Measurements from ENCODE around the gene SERF2. TPM values are rescaled to one million over a fixed set of nuclear protein-coding genes. Genes with fewer than 3 reads are reported as not detected.

Gene SERF2
- total RNA-seq, 4 donors from 2014 or later = 518 to 789 (median 702) TPM

DNA sequence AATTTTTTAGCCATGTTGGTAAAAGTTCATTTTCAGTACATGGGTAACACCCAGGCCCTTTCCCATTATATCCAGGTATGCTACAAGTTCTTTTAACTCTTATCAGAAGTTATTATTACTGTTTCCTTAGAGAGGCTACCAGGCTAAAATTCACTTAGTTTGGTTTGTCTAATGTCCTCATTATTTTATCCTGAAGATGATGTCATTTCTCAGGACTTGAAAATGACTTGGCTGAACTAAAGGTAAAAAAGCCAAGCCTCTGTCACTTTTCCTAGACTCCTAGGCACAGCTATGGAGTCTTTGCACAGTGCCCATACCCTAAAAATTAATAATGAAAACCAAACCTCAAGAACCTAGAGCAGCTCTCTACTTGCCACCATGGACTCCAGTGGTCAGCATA lies 19.5 kb upstream of the SERF2 start:
- Histone ChIP-seq H3K27ac (no peak overlapping the region), H3K9me3 (no peaks in the 10 kb centered on the region), H3K4me3 (no peak overlapping the region), H3K27me3 (no peaks in the 10 kb centered on the region), H3K36me3 (peaks cover 7 to 68% of the 10 kb centered on the region in 2 donors), H3K4me1 (peaks cover 0 to 21% (median 0%) of the 10 kb centered on the region in 3 donors)
- ATAC-seq = no peak
- no peak for TF ChIP-seq EP300 (IDR thresholded peaks at IDR 0.05)
- TF ChIP-seq POLR2A (IDR thresholded peaks at IDR 0.05) = no peak

DNA sequence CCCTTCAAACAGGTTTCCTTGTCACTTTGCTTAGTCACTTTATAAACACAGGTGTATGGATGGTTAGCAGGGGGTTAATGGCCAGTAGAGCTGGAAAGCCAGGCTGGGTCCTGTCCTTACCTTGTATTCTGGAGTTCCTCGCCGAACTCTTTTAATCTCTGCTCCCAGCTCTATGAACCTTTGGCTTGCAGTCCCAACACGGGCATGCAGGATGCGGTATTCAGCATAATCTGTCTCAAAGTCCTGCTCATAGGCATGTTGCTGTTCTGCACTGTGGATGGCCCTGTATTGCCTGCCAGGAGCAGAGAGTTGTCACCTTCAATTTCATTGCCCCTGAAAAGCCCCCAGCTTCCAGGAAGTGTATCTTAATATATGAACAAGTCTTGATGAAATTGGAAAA lies 18.1 kb upstream of the SERF2 start:
- H3K36me3 ChIP-seq = peaks cover 7 to 53% of the 10 kb centered on the region in 2 donors
- ATAC-seq = no peak
- no peaks in the 10 kb centered on the region for H3K27me3 ChIP-seq
- peak overlapping the region in 1 of 4 donors; percentile 93 for H3K27ac ChIP-seq
- TF ChIP-seq EP300 (IDR thresholded peaks at IDR 0.05) (no peak), POLR2AphosphoS5 (IDR thresholded peaks at IDR 0.05) (no peak)
- TF ChIP-seq, protein P1, sequence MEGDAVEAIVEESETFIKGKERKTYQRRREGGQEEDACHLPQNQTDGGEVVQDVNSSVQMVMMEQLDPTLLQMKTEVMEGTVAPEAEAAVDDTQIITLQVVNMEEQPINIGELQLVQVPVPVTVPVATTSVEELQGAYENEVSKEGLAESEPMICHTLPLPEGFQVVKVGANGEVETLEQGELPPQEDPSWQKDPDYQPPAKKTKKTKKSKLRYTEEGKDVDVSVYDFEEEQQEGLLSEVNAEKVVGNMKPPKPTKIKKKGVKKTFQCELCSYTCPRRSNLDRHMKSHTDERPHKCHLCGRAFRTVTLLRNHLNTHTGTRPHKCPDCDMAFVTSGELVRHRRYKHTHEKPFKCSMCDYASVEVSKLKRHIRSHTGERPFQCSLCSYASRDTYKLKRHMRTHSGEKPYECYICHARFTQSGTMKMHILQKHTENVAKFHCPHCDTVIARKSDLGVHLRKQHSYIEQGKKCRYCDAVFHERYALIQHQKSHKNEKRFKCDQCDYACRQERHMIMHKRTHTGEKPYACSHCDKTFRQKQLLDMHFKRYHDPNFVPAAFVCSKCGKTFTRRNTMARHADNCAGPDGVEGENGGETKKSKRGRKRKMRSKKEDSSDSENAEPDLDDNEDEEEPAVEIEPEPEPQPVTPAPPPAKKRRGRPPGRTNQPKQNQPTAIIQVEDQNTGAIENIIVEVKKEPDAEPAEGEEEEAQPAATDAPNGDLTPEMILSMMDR (IDR thresholded peaks at IDR 0.05) = no peak
- peaks cover 0 to 27% (median 4%) of the 10 kb centered on the region in 3 donors for H3K4me1 ChIP-seq
- no peaks in the 10 kb centered on the region for H3K9me3 ChIP-seq
- WGBS, 2 donors (ENCODE audit: low coverage in 1 of 2) = 72 to 74% methylated on average over 4 of the region's 4 CpGs
- no peak overlapping the region for H3K4me3 ChIP-seq

DNA sequence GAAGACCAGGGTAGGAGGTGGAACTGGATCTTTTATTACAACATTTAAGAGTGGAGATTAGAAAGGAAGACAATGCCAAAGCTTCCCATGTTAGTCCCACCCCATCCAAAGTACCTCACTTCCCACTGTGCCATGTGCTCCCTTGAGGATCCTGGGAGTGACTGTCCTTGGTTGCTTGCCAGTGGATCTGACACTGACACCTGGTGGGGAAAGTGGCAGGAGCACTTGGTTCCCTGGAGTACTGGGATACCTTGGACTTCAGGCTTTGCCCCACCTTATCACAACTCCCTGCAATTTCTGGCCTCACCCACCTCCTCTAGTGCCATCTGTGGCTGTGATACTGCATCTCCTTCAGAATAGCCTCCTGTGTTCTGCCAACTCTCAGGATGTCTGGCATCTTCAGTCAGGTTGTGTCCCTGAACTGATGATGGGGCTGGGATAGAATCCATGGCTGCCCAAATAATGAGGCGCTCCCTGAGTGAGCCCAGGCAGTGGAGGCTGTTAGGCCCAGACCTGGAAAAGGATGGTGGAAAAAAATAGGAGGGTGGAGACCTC lies 16.6 kb upstream of the SERF2 start:
- TF ChIP-seq, protein P1 (IDR thresholded peaks at IDR 0.05) = peak in 2 of 4 experiments; percentile 31 to 34
- TF ChIP-seq POLR2A (IDR thresholded peaks at IDR 0.05) = no peak
- no peak overlapping the region for H3K4me3 ChIP-seq

DNA sequence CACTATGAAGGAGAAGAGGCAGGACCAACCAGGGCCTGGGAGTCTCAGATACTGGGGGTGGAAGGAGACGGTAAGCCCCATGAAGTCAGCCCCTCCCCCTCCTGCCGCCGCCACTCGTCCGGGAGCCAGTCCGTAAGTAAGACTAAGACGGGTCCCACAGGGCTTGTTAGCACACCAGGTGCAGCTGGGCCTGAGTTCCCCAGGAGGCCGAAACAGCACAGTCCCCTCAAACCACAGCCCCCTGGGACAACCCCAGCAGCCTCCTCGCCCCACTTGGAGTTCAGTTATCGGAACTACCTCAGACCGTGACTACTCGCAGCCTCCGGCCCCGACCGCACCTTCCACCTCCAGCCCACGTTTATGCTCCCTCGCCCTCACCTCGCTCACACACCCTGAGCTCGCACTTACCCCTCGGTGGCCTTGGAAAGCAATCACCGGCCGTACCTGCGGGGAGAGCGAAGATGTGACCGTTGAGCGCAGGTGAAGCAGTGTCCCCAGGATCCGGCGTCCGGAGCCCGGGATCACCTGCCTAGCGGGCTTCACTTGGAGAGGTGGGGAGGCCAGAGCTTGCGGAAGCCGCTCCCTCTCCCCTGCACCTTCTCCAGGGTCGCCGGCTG lies 15.9 kb upstream of the SERF2 start:
- no peaks in the 10 kb centered on the region for H3K9me3 ChIP-seq
- ATAC-seq = no peak
- H3K4me1 ChIP-seq = peaks cover 0 to 27% (median 4%) of the 10 kb centered on the region in 3 donors
- no peak for TF ChIP-seq POLR2A (IDR thresholded peaks at IDR 0.05)
- TF ChIP-seq, protein P1 (IDR thresholded peaks at IDR 0.05) = no peak
- no peak for TF ChIP-seq EP300 (IDR thresholded peaks at IDR 0.05)
- no peak for TF ChIP-seq POLR2AphosphoS5 (IDR thresholded peaks at IDR 0.05)
- no CpG with 5 or more reads among the region's 35 CpGs for WGBS, 2 donors (ENCODE audit: low coverage in 1 of 2)
- peak overlapping the region; percentile 59 to 93 (median 92) for H3K27ac ChIP-seq
- H3K4me3 ChIP-seq = peak overlapping the region; percentile 49 to 64
- H3K36me3 ChIP-seq = peaks cover 0 to 32% of the 10 kb centered on the region in 2 donors
- H3K27me3 ChIP-seq = no peaks in the 10 kb centered on the region

More for the DNA sequence above, 16.6 kb upstream of the SERF2 start:
- no peak for ATAC-seq
- H3K27me3 ChIP-seq = no peaks in the 10 kb centered on the region
- WGBS, 2 donors (ENCODE audit: low coverage in 1 of 2) = 100% methylated on average over 1 of the region's 1 CpG; no CpG with 5 or more reads in 1 of the 2 donors
- H3K27ac ChIP-seq = peak overlapping the region in 3 of 4 donors; percentile 92 to 93 (median 93)
- H3K36me3 ChIP-seq = peaks cover 3 to 39% of the 10 kb centered on the region in 2 donors
- H3K9me3 ChIP-seq = no peaks in the 10 kb centered on the region
- peaks cover 0 to 27% (median 4%) of the 10 kb centered on the region in 3 donors for H3K4me1 ChIP-seq

DNA sequence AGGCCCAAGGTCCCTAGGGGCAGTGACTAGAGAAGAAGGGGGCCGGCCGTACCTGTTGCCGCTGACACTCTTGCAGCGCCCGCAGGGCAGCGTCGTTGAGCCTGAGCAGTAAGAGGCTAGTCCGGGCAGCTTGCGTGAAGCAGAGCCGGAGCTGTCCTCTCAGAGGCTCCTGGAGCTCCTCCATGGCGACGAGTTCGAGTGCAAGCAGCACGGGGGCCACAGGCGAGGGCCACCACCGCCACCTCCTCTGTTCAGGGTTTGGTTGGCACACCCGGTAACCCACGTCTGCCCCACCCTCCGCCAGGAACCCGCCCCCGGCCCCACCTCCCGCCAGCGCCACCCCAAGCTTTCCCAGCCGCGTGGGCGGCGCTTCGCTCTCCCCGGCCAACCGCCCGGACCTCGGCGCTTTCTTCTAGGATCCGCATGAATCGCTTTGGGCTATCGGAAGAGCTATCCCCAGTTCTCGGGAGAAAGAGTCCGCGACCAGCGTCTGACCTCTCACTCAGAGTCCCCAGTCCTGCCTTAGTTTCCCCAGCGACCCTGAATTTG lies 15.3 kb upstream of the SERF2 start, which contains the start of gene ELL3:
ELL3 (minus strand) TSS at position 249 of the 549 bp plus-strand sequence; CDS start at position 184, 65 bp downstream.
- H3K4me1 ChIP-seq = peaks cover 0 to 27% (median 4%) of the 10 kb centered on the region in 3 donors
- H3K27ac ChIP-seq = peak within 1 kb of the TSS; percentile 59 to 93 (median 92)
- ATAC-seq = peak; percentile 83
- TF ChIP-seq EP300 (IDR thresholded peaks at IDR 0.05) (no peak), POLR2A (IDR thresholded peaks at IDR 0.05) (peak in 1 of 2 donors; percentile 27)
- peaks cover 0 to 26% of the 10 kb centered on the region in 2 donors for H3K36me3 ChIP-seq
- WGBS, 2 donors (ENCODE audit: low coverage in 1 of 2) = 0% methylated on average over 3 of the region's 41 CpGs; no CpG with 5 or more reads in 1 of the 2 donors
- H3K27me3 ChIP-seq = no peaks in the 10 kb centered on the region
- H3K9me3 ChIP-seq = no peaks in the 10 kb centered on the region
- H3K4me3 ChIP-seq = peak within 1 kb of the TSS; percentile 49 to 64

All from gastroesophageal sphincter (tissue), 4 donors.